Activated T-cell treated with anti-CD3 and anti-CD28 coated beads, Interleukin-2, amount 50 U/mL, for 72 hours (primary cell): ENCODE data around the gene UBC. TPM values are rescaled to one million over a fixed set of nuclear protein-coding genes. Genes with fewer than 3 reads are reported as not detected.

Experiments
- total RNA-seq, 2 donors: library from RNA; stranded (reverse); gene quantifications; one replicate each; pipeline ENCODE4 v1.2.3, GENCODE V29; 2022

The UBC gene
- total RNA-seq, 2 donors from 2014 or later, result 1,002 to 1,182 TPM

Other genes with a start within 250 kb of the UBC start
- gene SCARB1, start 50.8 kb downstream of the UBC start, total RNA-seq, result 10 to 100 TPM; 13.4 to 14.5 TPM
- gene DHX37, start 74.5 kb upstream of the UBC start, total RNA-seq, result 10 to 100 TPM; 25.5 to 28.7 TPM
- gene BRI3BP, start 79.0 kb upstream of the UBC start, total RNA-seq, result 10 to 100 TPM; 16.7 to 23.0 TPM
- 10 to 100 TPM; 20.7 to 27.0 TPM for gene AACS, start 150.8 kb upstream of the UBC start, total RNA-seq